Mesodermal cell (in vitro differentiated cells): ENCODE measurements around the gene RPL13.

Experiments used
- H3K27ac ChIP-seq: 2 replicates; pipeline ENCODE4 v1.7.0; 2013; ENCODE audit warnings: mild to moderate bottlenecking, low read depth, low read length, moderate library complexity; ENCODE audit not compliant: severe bottlenecking
- H3K36me3 ChIP-seq: 2 replicates; pipeline ENCODE4 v1.7.1; 2013; ENCODE audit warnings: mild to moderate bottlenecking, low read length, moderate library complexity; ENCODE audit not compliant: control insufficient read depth, insufficient read depth
- H3K4me1 ChIP-seq: one replicate; pipeline ENCODE4 v1.7.1; 2013; ENCODE audit warnings: mild to moderate bottlenecking, low read length; ENCODE audit not compliant: insufficient read depth, control insufficient read depth, poor library complexity, severe bottlenecking
- H3K4me3 ChIP-seq: 2 replicates; pipeline ENCODE4 v1.7.0; 2013; ENCODE audit warnings: low read length, control low read depth, mild to moderate bottlenecking; ENCODE audit not compliant: insufficient read depth, poor library complexity, severe bottlenecking; ENCODE audit errors: extremely low read depth
- H3K9me3 ChIP-seq: 2 replicates; pipeline ENCODE4 v1.7.1; 2013; ENCODE audit warnings: mild to moderate bottlenecking, low read length, moderate library complexity; ENCODE audit not compliant: control insufficient read depth
- WGBS, 2 experiments: methylation state at CpG; one replicate each; pipeline ENCODE4 v1.1.5; 2013; ENCODE audit warnings: missing lambda C conversion rate in 2 of 2; ENCODE audit not compliant: insufficient coverage in 2 of 2; 5-methylcytosine and 5-hydroxymethylcytosine counted together

The RPL13 gene

GRCh38 chr16:89545044-89545830 lies 15.2 kb upstream of the RPL13 start:
- WGBS, 2 experiments, result 93 to 95% methylated on average over 13 to 15 of the region's 17 CpGs
- Histone ChIP-seq H3K4me1 (no peaks in the 10 kb centered on the region), H3K4me3 (no peak overlapping the region), H3K27ac (no peak overlapping the region), H3K9me3 (no peaks in the 10 kb centered on the region), H3K36me3 (peaks cover 83% of the 10 kb centered on the region)

DNA sequence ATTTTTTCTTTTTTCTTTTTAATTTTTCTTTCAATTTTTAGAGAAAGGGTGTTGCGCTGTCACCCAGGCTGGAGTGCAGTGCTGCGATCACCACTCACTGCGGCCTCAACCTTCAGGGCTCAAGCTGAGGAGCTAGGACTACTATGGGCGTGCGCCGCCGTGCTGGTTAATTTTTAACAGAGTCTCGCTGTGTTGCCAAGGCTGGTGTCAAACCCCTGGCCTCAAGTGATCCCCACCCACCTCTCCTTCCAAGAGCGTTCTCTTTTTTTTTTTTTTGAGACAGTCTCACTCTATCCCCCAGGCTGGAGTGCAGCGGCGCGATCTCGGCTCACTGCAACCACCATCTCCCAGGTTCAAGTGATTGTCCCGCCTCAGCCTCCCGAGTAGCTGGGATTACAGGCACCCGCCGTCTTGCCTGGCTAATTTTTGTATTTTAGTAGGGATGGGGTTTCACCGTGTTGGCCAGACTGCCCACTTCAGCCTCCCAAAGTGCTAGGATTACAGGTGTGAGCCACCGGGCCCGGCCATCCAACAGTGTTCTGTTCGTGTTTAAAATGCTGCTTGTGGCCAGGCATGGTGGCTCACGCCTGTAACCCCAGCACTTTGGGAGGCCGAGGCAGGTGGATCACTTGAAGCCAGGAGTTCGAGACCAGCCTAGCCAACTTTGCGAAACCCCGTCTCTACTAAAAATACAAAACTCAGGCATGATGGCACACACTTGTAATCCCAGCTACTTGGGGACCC lies 14.5 kb upstream of the RPL13 start:
- 95% methylated on average over 18 of the region's 26 CpGs for WGBS, 2 experiments
- Histone ChIP-seq H3K27ac (no peak overlapping the region), H3K36me3 (peaks cover 84% of the 10 kb centered on the region), H3K4me3 (no peak overlapping the region), H3K9me3 (no peaks in the 10 kb centered on the region), H3K4me1 (no peaks in the 10 kb centered on the region)

DNA sequence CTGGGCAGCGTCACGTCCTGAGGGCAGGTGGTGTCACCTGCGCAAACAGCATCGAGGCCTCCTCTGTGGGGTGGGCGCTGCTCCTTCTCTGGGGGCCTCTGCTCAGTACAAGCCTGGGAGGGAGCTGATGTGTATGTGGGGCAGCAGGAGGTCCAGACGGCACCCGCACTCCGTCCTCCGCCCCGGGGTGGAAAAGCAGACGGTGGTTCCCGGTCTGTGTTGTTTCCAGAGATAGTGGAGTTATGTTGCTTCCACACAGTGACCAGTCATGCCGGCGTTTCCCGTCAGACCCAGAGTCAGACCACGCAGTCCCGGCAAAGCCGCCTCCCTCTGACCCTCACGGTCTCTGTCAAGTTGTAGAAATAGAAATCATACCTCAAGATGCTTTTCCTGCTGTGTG lies 13.7 kb upstream of the RPL13 start:
- Histone ChIP-seq H3K9me3 (no peaks in the 10 kb centered on the region), H3K36me3 (peaks cover 84% of the 10 kb centered on the region), H3K27ac (no peak overlapping the region), H3K4me1 (no peaks in the 10 kb centered on the region), H3K4me3 (no peak overlapping the region)
- WGBS, 2 experiments, result 91% methylated on average over 8 to 14 of the region's 19 CpGs

GRCh38 chr16:89547291-89547690 lies 13.2 kb upstream of the RPL13 start:
- Histone ChIP-seq H3K4me1 (no peaks in the 10 kb centered on the region), H3K27ac (no peak overlapping the region), H3K4me3 (no peak overlapping the region), H3K36me3 (peaks cover 83% of the 10 kb centered on the region), H3K9me3 (no peaks in the 10 kb centered on the region)
- WGBS, 2 experiments, result 96 to 97% methylated on average over 6 to 15 of the region's 17 CpGs

- 96 to 100% methylated on average over 16 to 17 of the region's 20 CpGs for WGBS, 2 experiments
- Histone ChIP-seq H3K27ac (no peak overlapping the region), H3K36me3 (peaks cover 88% of the 10 kb centered on the region), H3K4me3 (no peak overlapping the region), H3K9me3 (no peaks in the 10 kb centered on the region), H3K4me1 (no peaks in the 10 kb centered on the region)
Observed at GRCh38 chr16:89547860-89548259, 12.6 kb upstream of the RPL13 start.

DNA sequence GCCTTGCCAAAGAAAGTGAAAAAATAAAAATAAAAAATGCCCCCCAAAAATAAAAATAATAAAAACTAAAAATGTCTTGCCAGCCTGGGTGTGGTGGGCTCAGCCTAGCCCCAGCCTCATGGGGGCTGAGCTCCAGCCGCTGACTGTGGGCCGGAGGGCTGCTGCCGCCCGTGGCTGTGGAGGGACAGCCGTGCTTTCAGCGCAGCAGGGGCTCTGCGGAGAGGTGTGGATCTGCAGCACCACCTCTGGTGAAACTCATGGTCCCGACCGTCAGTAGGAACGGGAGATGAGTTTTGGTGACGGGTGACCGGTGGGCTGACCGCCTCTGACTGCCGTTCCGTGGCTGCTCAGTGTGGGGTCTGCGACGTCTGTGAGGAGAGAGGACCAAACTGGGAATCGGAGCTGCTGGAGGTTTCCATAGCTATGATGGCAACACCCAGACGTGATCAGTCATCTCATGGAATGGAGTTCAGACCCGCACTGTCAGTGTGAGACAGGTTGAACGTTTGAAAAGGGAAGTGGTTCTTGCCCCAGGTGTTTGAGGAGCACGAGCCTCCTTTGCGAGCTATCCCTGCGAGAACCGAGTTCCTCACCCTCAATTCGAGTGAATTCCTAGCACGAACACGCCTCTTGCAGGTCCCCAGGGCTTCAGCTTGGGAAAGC lies 12.0 kb upstream of the RPL13 start:
- 95 to 96% methylated on average over 24 to 28 of the region's 28 CpGs for WGBS, 2 experiments
- Histone ChIP-seq H3K4me3 (no peak overlapping the region), H3K36me3 (peaks cover 90% of the 10 kb centered on the region), H3K27ac (no peak overlapping the region), H3K4me1 (no peaks in the 10 kb centered on the region), H3K9me3 (no peaks in the 10 kb centered on the region)

DNA sequence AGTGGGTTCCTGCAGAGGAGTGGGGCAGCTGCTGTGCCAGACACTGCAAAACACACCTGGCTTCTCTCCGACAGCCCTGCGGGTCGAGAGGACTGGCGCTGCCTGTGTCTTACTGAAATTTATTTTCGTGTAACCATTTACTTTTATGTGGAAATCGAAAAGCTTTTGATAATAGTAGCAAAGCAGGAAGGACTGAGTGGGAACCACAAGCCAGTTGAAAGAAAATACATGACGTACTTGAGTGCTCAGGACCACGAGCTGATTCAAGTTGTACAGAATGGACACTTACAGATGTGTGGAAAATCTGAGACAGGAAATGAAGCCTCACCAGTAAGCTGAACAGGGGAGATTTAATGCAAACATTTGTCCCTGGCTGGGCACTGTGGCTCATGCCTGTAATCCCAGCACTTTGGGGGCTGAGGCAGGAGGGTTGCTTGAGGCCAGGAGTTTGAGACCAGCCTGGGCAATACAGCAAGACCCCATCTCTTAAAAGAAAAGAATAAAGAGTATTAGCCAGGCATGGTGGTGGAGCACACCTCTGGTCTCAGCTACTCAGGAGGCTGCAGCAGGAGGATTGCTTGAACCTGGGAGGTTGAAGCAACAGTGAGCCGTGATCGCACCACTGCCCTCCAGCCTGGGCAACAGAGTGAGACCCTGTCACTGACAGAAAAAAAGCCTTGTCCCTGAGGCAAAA lies 11.3 kb upstream of the RPL13 start:
- H3K4me1 ChIP-seq, result no peaks in the 10 kb centered on the region
- H3K36me3 ChIP-seq, result peaks cover 90% of the 10 kb centered on the region
- H3K27ac ChIP-seq, result no peak overlapping the region
- no peak overlapping the region for H3K4me3 ChIP-seq
- H3K9me3 ChIP-seq, result no peaks in the 10 kb centered on the region
- WGBS, 2 experiments, result 97 to 98% methylated on average over 10 of the region's 10 CpGs

DNA sequence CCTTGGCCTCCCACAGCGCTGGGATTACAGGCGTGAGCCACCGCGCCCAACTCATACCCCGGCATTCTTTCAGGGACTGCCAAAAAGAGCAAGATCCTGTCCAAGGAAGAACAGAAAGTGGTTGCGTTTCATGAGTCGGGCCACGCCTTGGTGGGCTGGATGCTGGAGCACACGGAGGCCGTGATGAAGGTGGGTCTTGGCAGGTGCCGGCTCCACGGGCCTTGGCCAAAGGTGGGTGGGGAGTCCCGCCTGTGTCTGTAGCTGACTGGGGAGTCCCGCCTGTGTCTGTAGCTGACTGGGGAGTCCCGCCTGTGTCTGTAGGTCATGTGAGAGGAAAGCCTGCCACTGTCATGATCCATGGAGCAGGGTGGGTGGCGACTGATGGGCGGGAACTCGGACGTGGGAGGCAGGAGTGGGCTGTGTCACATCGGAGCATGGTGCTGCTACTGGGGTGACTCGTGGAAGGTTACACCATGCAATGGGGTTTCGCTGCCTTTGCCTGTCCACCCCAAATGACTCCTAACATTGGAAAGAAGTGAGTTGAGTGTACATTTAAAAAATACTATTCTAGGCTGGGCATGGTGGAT lies 10.0 kb upstream of the RPL13 start:
- no peak overlapping the region for H3K4me3 ChIP-seq
- peaks cover 92% of the 10 kb centered on the region for H3K36me3 ChIP-seq
- H3K27ac ChIP-seq, result no peak overlapping the region
- 94 to 99% methylated on average over 18 to 21 of the region's 22 CpGs for WGBS, 2 experiments
- H3K4me1 ChIP-seq, result no peaks in the 10 kb centered on the region
- no peaks in the 10 kb centered on the region for H3K9me3 ChIP-seq

DNA sequence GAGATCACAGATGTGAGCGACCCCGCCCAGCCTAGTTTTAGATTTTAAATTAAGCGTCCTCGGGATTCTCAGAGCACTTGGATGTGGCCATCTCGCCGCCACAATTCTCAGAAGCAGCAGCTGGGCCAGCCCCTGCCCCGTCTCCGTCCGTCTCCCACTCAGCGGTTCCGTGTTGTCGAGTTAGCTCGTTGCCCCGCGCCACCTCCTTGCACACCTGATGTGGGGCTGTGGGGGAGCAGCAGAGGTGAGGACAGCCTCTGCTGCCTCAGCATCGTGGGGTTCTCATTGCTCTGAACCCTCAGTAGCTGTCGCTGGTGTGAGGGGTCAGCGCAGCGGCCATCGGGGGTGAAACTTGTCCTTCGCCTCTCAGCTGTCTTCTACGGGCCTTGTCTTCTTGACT lies 8.2 kb upstream of the RPL13 start:
- Histone ChIP-seq H3K4me3 (no peak overlapping the region), H3K9me3 (no peaks in the 10 kb centered on the region), H3K27ac (no peak overlapping the region), H3K4me1 (no peaks in the 10 kb centered on the region), H3K36me3 (peaks cover 87% of the 10 kb centered on the region)
- WGBS, 2 experiments, result 95 to 98% methylated on average over 22 of the region's 22 CpGs

- H3K27ac ChIP-seq, result no peak overlapping the region
- 95% methylated on average over 10 to 12 of the region's 13 CpGs for WGBS, 2 experiments
- H3K9me3 ChIP-seq, result no peaks in the 10 kb centered on the region
- H3K4me3 ChIP-seq, result no peak overlapping the region
- peaks cover 84% of the 10 kb centered on the region for H3K36me3 ChIP-seq
- H3K4me1 ChIP-seq, result no peaks in the 10 kb centered on the region
Observed at GRCh38 chr16:89552913-89553312, 7.6 kb upstream of the RPL13 start.
